Keratinocyte (primary cell): Measurements from ENCODE around the gene RNF145. TPM values are rescaled to one million over a fixed set of nuclear protein-coding genes. Genes with fewer than 3 reads are reported as not detected.
"Not testable (repeated sequence)": the region's sequence is repeated elsewhere in the genome, so short reads cannot be mapped to it uniquely, and the experiment has no call there.

ENCODE experiments used
- DNase-seq: peaks from one replicate; pipeline ENCODE4 v3.0.0-alpha.2; 2011; ENCODE audit warnings: low read depth, missing footprints, low spot score
- FAIRE-seq: peaks from 2 replicates; lab custom pipeline; 2011; peaks lifted over from hg19 to GRCh38; lab: Jason Lieb, UNC
- H2AFZ ChIP-seq: 2 replicates; pipeline ENCODE4 v1.6.0; 2012; ENCODE audit warnings: low read length, control low read depth, inconsistent platforms; ENCODE audit not compliant: control insufficient read depth
- H3K27ac ChIP-seq: 2 replicates; pipeline ENCODE4 v1.5.1; 2011; ENCODE audit warnings: low read length; ENCODE audit not compliant: control insufficient read depth, insufficient read depth
- H3K27me3 ChIP-seq: 3 replicates; pipeline ENCODE4 v1.6.0; 2011; ENCODE audit warnings: low read length; ENCODE audit not compliant: control insufficient read depth, insufficient read depth; ENCODE audit errors: extremely low read depth
- H3K36me3 ChIP-seq, 2 experiments: 2 replicates in 1 of 2; 3 replicates in 1 of 2; pipeline ENCODE4 v1.5.1; 2011; ENCODE audit warnings: low read length in 2 of 2, mild to moderate bottlenecking in 1 of 2; ENCODE audit not compliant: control insufficient read depth in 2 of 2, insufficient read depth in 2 of 2; ENCODE audit errors: extremely low read depth in 1 of 2
- H3K4me1 ChIP-seq: 3 replicates; pipeline ENCODE4 v1.5.1; 2011; ENCODE audit warnings: low read length; ENCODE audit not compliant: control insufficient read depth, insufficient read depth; ENCODE audit errors: extremely low read depth
- H3K4me2 ChIP-seq: 3 replicates; pipeline ENCODE4 v1.6.0; 2011; ENCODE audit warnings: low read depth, low read length; ENCODE audit not compliant: control insufficient read depth, insufficient read depth; ENCODE audit errors: extremely low read depth
- H3K4me3 ChIP-seq, 3 experiments: fragments of 200-600 bp in 1 of 3; sonication (generic) in 1 of 3; 2 replicates in 2 of 3; 3 replicates in 1 of 3; pipeline ENCODE4 v1.5.1; 2011 to 2016; ENCODE audit warnings: low read length in 3 of 3, mild to moderate bottlenecking in 3 of 3, control low read depth in 2 of 3, inconsistent platforms in 1 of 3, low read depth in 1 of 3, mixed read lengths in 1 of 3, mixed run types in 1 of 3, moderate library complexity in 1 of 3; ENCODE audit not compliant: control insufficient read depth in 2 of 3, insufficient read depth in 2 of 3; ENCODE audit errors: extremely low read depth in 1 of 3
- H3K79me2 ChIP-seq: 2 replicates; pipeline ENCODE4 v1.6.0; 2012; ENCODE audit warnings: low read length; ENCODE audit not compliant: control insufficient read depth, insufficient read depth
- H3K9ac ChIP-seq: 3 replicates; pipeline ENCODE4 v1.6.0; 2011; ENCODE audit warnings: low read length; ENCODE audit not compliant: control insufficient read depth, insufficient read depth; ENCODE audit errors: extremely low read depth
- H3K9me1 ChIP-seq: 3 replicates; pipeline ENCODE4 v1.6.0; 2011; ENCODE audit warnings: low read length; ENCODE audit not compliant: control insufficient read depth, insufficient read depth; ENCODE audit errors: extremely low read depth
- H3K9me3 ChIP-seq: 2 replicates; pipeline ENCODE4 v1.5.1; 2012; ENCODE audit warnings: low read depth, low read length; ENCODE audit not compliant: control insufficient read depth
- H4K20me1 ChIP-seq: 3 replicates; pipeline ENCODE4 v1.6.0; 2011; ENCODE audit warnings: low read length; ENCODE audit not compliant: control insufficient read depth, insufficient read depth; ENCODE audit errors: extremely low read depth
- CTCF ChIP-seq, 3 experiments: IDR thresholded peaks in 1 of 3; conservative IDR thresholded peaks in 1 of 3; optimal IDR thresholded peaks in 1 of 3; 2 replicates in 2 of 3; 3 replicates in 1 of 3; pipeline versions ENCODE3 to v1.5.1; 2011; ENCODE audit warnings: low read length in 3 of 3, mild to moderate bottlenecking in 3 of 3, moderate library complexity in 2 of 3, control low read depth in 1 of 3, inconsistent platforms in 1 of 3; ENCODE audit not compliant: insufficient read depth in 2 of 3; ENCODE audit errors: extremely low read depth in 1 of 3
- EZH2 ChIP-seq: IDR thresholded peaks from one replicate; pipeline ENCODE4 v1.6.1; 2012; ENCODE audit warnings: inconsistent platforms, mild to moderate bottlenecking, low read length, moderate library complexity
- dilution Hi-C: fragments of 300-500 bp; cut with MboI; formaldehyde crosslinking; loops from one replicate; pipeline ENCODE4 v1.7.0; 2020; ENCODE audit warnings: low sequenced_read_pairs; ENCODE audit not compliant: extremely low pct_ligation_motif_present
- polyA plus RNA-seq, 5 experiments: library from polyadenylated mRNA; depleted of rRNA in 3 of 5; stranded (reverse) in 3 of 5; stranded (forward) in 1 of 5; unstranded in 1 of 5; fragments of >200 nt; gene quantifications; 1 replicate in 1 of 5; 2 replicates in 3 of 5; 3 replicates in 1 of 5; pipeline versions ENCODE4 v1.2.1 to v1.2.3, GENCODE V29; 2011 to 2012; ENCODE audit warnings: missing spikeins in 2 of 5, low read depth in 1 of 5, low replicate concordance in 1 of 5

Gene RNF145
- polyA plus RNA-seq, 1 donor (not counting 4 experiments of a cell fraction or from before 2014, with no cell fraction given) = 78.6 TPM

- DNase-seq (no peak), FAIRE-seq (no peak)
- H3K9me3 ChIP-seq = no peaks in the 10 kb centered on the region
- dilution Hi-C loops = no loop called here
- no peaks in the 10 kb centered on the region for H3K27me3 ChIP-seq
- no peaks in the 10 kb centered on the region for H3K36me3 ChIP-seq
- H3K4me1 ChIP-seq = no peaks in the 10 kb centered on the region
- no peak overlapping the region for H2AFZ ChIP-seq
- no peak for TF ChIP-seq EZH2
- H4K20me1 ChIP-seq = no peaks in the 10 kb centered on the region
- no peak overlapping the region for H3K9ac ChIP-seq
- H3K27ac ChIP-seq = no peak overlapping the region
- H3K79me2 ChIP-seq = no peaks in the 10 kb centered on the region
- H3K4me3 ChIP-seq = no peak overlapping the region
- no peak overlapping the region for H3K4me2 ChIP-seq
- no peaks in the 10 kb centered on the region for H3K9me1 ChIP-seq
These were observed 60.3 kb downstream of the RNF145 start for GRCh38 chr5:159149085-159149484.

GRCh38 chr5:159147976-159148375 is 61.4 kb downstream of the RNF145 start:
- H3K4me3 ChIP-seq = no peak overlapping the region
- H3K36me3 ChIP-seq = no peaks in the 10 kb centered on the region
- DNase-seq (no peak), FAIRE-seq (peak; percentile 20)
- H2AFZ ChIP-seq = no peak overlapping the region
- H3K27ac ChIP-seq = no peak overlapping the region
- no peaks in the 10 kb centered on the region for H3K9me1 ChIP-seq
- no peaks in the 10 kb centered on the region for H3K4me1 ChIP-seq
- no peaks in the 10 kb centered on the region for H3K9me3 ChIP-seq
- H4K20me1 ChIP-seq = no peaks in the 10 kb centered on the region
- TF ChIP-seq CTCF (optimal IDR thresholded peaks at IDR 0.05 in 1 of 3, IDR thresholded peaks at IDR 0.05 in 1 of 3, conservative IDR thresholded peaks at IDR 0.05 in 1 of 3; ENCODE audit: extremely low read depth in 1 of 3, insufficient read depth in 2 of 3, low read length in 3 of 3) (no peak), EZH2 (no peak)
- dilution Hi-C loops = no loop called here
- H3K79me2 ChIP-seq = no peaks in the 10 kb centered on the region
- H3K4me2 ChIP-seq = no peak overlapping the region
- no peak overlapping the region for H3K9ac ChIP-seq
- no peaks in the 10 kb centered on the region for H3K27me3 ChIP-seq

- H3K9me1 ChIP-seq = no peaks in the 10 kb centered on the region
- dilution Hi-C loops = no loop called here
- H3K4me3 ChIP-seq = no peak overlapping the region
- FAIRE-seq (no peak), DNase-seq (no peak)
- no peaks in the 10 kb centered on the region for H3K9me3 ChIP-seq
- no peaks in the 10 kb centered on the region for H3K79me2 ChIP-seq
- H3K4me2 ChIP-seq = no peak overlapping the region
- H3K36me3 ChIP-seq = no peaks in the 10 kb centered on the region
- H4K20me1 ChIP-seq = no peaks in the 10 kb centered on the region
- no peak for TF ChIP-seq EZH2
- no peak for TF ChIP-seq CTCF (optimal IDR thresholded peaks at IDR 0.05 in 1 of 3, IDR thresholded peaks at IDR 0.05 in 1 of 3, conservative IDR thresholded peaks at IDR 0.05 in 1 of 3; ENCODE audit: extremely low read depth in 1 of 3, insufficient read depth in 2 of 3, low read length in 3 of 3)
- H2AFZ ChIP-seq = no peak overlapping the region
- no peaks in the 10 kb centered on the region for H3K4me1 ChIP-seq
- no peak overlapping the region for H3K9ac ChIP-seq
- no peaks in the 10 kb centered on the region for H3K27me3 ChIP-seq
- no peak overlapping the region for H3K27ac ChIP-seq
These were observed 62.5 kb downstream of the RNF145 start for GRCh38 chr5:159146839-159147238.

GRCh38 chr5:159145160-159145559 is 64.2 kb downstream of the RNF145 start:
- H3K4me1 ChIP-seq, FAIRE-seq, H3K4me2 ChIP-seq, H3K9me1 ChIP-seq, DNase-seq, H3K4me3 ChIP-seq, H3K79me2 ChIP-seq, H3K9ac ChIP-seq, dilution Hi-C loops, H3K36me3 ChIP-seq, H4K20me1 ChIP-seq, H3K9me3 ChIP-seq, H3K27ac ChIP-seq, H2AFZ ChIP-seq, H3K27me3 ChIP-seq: not testable (repeated sequence)
